H9 (cell line): ENCODE data around the gene TUFT1. TPM values are rescaled to one million over a fixed set of nuclear protein-coding genes. Genes with fewer than 3 reads are reported as not detected.

Experiments used
- DNase-seq: peaks from one replicate; pipeline ENCODE4 v3.0.0-alpha.2; 2017
- H2AFZ ChIP-seq: one replicate; pipeline ENCODE4 v1.6.1; 2013; ENCODE audit warnings: mild to moderate bottlenecking, low read length, control low read depth, moderate library complexity
- H2AK5ac ChIP-seq: 2 replicates; pipeline ENCODE4 v1.6.1; 2013; ENCODE audit warnings: low read length, control low read depth, mixed read lengths; ENCODE audit not compliant: insufficient read length
- H2BK120ac ChIP-seq: one replicate; pipeline ENCODE4 v1.6.1; 2013; ENCODE audit warnings: low read depth, mild to moderate bottlenecking, low read length, control low read depth, inconsistent platforms; ENCODE audit not compliant: poor library complexity, severe bottlenecking
- H2BK12ac ChIP-seq: 2 replicates; pipeline ENCODE4 v1.6.1; 2013; ENCODE audit warnings: low read length, control low read depth, mixed read lengths, low read depth; ENCODE audit not compliant: insufficient read length
- H2BK15ac ChIP-seq: 2 replicates; pipeline ENCODE4 v1.6.1; 2013; ENCODE audit warnings: low read depth, low read length, control low read depth
- H2BK20ac ChIP-seq: one replicate; pipeline ENCODE4 v1.6.1; 2013; ENCODE audit warnings: low read depth, mild to moderate bottlenecking, low read length, control low read depth, inconsistent platforms; ENCODE audit not compliant: poor library complexity, severe bottlenecking
- H2BK5ac ChIP-seq: 2 replicates; pipeline ENCODE4 v1.6.1; 2013; ENCODE audit warnings: low read length, control low read depth, mixed read lengths; ENCODE audit not compliant: insufficient read length
- H3K14ac ChIP-seq: 2 replicates; pipeline ENCODE4 v1.6.1; 2013; ENCODE audit warnings: low read length, control low read depth; ENCODE audit not compliant: insufficient read depth
- H3K18ac ChIP-seq: 2 replicates; pipeline ENCODE4 v1.6.1; 2013; ENCODE audit warnings: low read depth, mild to moderate bottlenecking, mixed read lengths, low read length, control low read depth; ENCODE audit not compliant: insufficient read length
- H3K23ac ChIP-seq: 2 replicates; pipeline ENCODE4 v1.6.1; 2013; ENCODE audit warnings: low read length, control low read depth, mixed read lengths, low read depth; ENCODE audit not compliant: insufficient read length
- H3K23me2 ChIP-seq: 2 replicates; pipeline ENCODE4 v1.6.1; 2013; ENCODE audit warnings: low read depth, mild to moderate bottlenecking, mixed read lengths, low read length, control low read depth; ENCODE audit not compliant: insufficient read length, poor library complexity, severe bottlenecking
- H3K27ac ChIP-seq: 2 replicates; pipeline ENCODE4 v1.5.1; 2013; ENCODE audit warnings: low read length, control low read depth, mixed read lengths, low read depth; ENCODE audit not compliant: insufficient read length
- H3K27me3 ChIP-seq: 2 replicates; pipeline ENCODE4 v1.6.1; 2013; ENCODE audit warnings: low read length, control low read depth, inconsistent platforms; ENCODE audit not compliant: insufficient read depth
- H3K4ac ChIP-seq: 2 replicates; pipeline ENCODE4 v1.6.1; 2013; ENCODE audit warnings: low read depth, mild to moderate bottlenecking, control low read depth, inconsistent platforms, low read length, moderate library complexity
- H3K4me1 ChIP-seq: 2 replicates; pipeline ENCODE4 v1.6.1; 2013; ENCODE audit warnings: low read length, control low read depth, inconsistent platforms; ENCODE audit not compliant: insufficient read depth
- H3K4me2 ChIP-seq: 2 replicates; pipeline ENCODE4 v1.6.1; 2013; ENCODE audit warnings: low read length, control low read depth, mixed read lengths; ENCODE audit not compliant: insufficient read length, insufficient read depth
- H3K56ac ChIP-seq: 2 replicates; pipeline ENCODE4 v1.6.1; 2013; ENCODE audit warnings: low read depth, mild to moderate bottlenecking, mixed read lengths, low read length, control low read depth; ENCODE audit not compliant: insufficient read length
- H3K79me1 ChIP-seq: 2 replicates; pipeline ENCODE4 v1.6.1; 2013; ENCODE audit warnings: low read depth, mild to moderate bottlenecking, moderate library complexity, low read length, control low read depth, inconsistent platforms; ENCODE audit not compliant: insufficient read depth, poor library complexity, severe bottlenecking
- H3K79me2 ChIP-seq: 2 replicates; pipeline ENCODE4 v1.6.1; 2013; ENCODE audit warnings: low read length, control low read depth, inconsistent platforms; ENCODE audit not compliant: insufficient read depth
- H3K9ac ChIP-seq: 2 replicates; pipeline ENCODE4 v1.6.1; 2013; ENCODE audit warnings: low read length, control low read depth, mixed read lengths; ENCODE audit not compliant: insufficient read length; ENCODE audit errors: extremely low read depth
- H3K9me3 ChIP-seq: one replicate; pipeline ENCODE4 v1.6.1; 2013; ENCODE audit warnings: low read depth, low read length, inconsistent platforms; ENCODE audit not compliant: control insufficient read depth
- H3T11ph ChIP-seq: one replicate; pipeline ENCODE4 v1.6.1; 2013; ENCODE audit warnings: mild to moderate bottlenecking, low read length, control low read depth, inconsistent platforms
- H4K20me1 ChIP-seq: one replicate; pipeline ENCODE4 v1.6.1; 2013; ENCODE audit not compliant: control insufficient read depth, insufficient read length, insufficient read depth
- H4K5ac ChIP-seq: 2 replicates; pipeline ENCODE4 v1.6.1; 2013; ENCODE audit warnings: low read depth, mild to moderate bottlenecking, mixed read lengths, low read length, control low read depth; ENCODE audit not compliant: insufficient read length
- H4K8ac ChIP-seq: replicated peaks from 2 replicates; pipeline ENCODE4 v1.6.1; 2013; ENCODE audit warnings: low read length, control low read depth, mixed read lengths, low read depth; ENCODE audit not compliant: insufficient read length
- H4K91ac ChIP-seq: 2 replicates; pipeline ENCODE4 v1.6.1; 2013; ENCODE audit warnings: low read depth, mild to moderate bottlenecking, moderate library complexity, mixed read lengths, low read length, control low read depth; ENCODE audit not compliant: insufficient read length
- H3K27ac Mint-ChIP-seq, 3 experiments: 2 replicates in 2 of 3; 3 replicates in 1 of 3; pipeline ENCODE4 v1.8.0; 2020 to 2021; ENCODE audit warnings: mixed read lengths in 3 of 3, mild to moderate bottlenecking in 1 of 3, moderate library complexity in 1 of 3
- H3K27me3 Mint-ChIP-seq: 2 replicates; pipeline ENCODE4 v1.8.0; 2021; ENCODE audit warnings: low read depth, mild to moderate bottlenecking, moderate library complexity, mixed read lengths
- H3K36me3 Mint-ChIP-seq, 3 experiments: 2 replicates in 2 of 3; 3 replicates in 1 of 3; pipeline ENCODE4 v1.8.0; 2020 to 2021; ENCODE audit warnings: low read depth in 3 of 3, mixed read lengths in 3 of 3; ENCODE audit not compliant: insufficient read depth in 1 of 3
- H3K4me1 Mint-ChIP-seq, 2 experiments: 2 replicates each; pipeline ENCODE4 v1.8.0; 2020; ENCODE audit warnings: mixed read lengths in 2 of 2
- H3K4me3 Mint-ChIP-seq, 2 experiments: 2 replicates in 1 of 2; 3 replicates in 1 of 2; pipeline ENCODE4 v1.8.0; 2020 to 2021; ENCODE audit warnings: mild to moderate bottlenecking in 2 of 2, mixed read lengths in 2 of 2, moderate library complexity in 1 of 2
- H3K9me3 Mint-ChIP-seq, 2 experiments: 2 replicates in 1 of 2; 3 replicates in 1 of 2; pipeline ENCODE4 v1.8.0; 2020; ENCODE audit warnings: mild to moderate bottlenecking in 2 of 2, mixed read lengths in 2 of 2, moderate library complexity in 1 of 2
- total RNA-seq: library from RNA; stranded (reverse); gene quantifications from 2 replicates; pipeline ENCODE4 v1.2.1, GENCODE V29; 2021
- TF ChIP-seq, protein P1 (sequence below): fragments of 200-600 bp; sonication (generic); conservative IDR thresholded peaks from 3 replicates; pipeline ENCODE4 v1.8.0; 2021; ENCODE audit warnings: antibody characterized with exemption, mild to moderate bottlenecking

The TUFT1 gene
- total RNA-seq, 1 experiment from 2014 or later, result 6.2 TPM

DNA sequence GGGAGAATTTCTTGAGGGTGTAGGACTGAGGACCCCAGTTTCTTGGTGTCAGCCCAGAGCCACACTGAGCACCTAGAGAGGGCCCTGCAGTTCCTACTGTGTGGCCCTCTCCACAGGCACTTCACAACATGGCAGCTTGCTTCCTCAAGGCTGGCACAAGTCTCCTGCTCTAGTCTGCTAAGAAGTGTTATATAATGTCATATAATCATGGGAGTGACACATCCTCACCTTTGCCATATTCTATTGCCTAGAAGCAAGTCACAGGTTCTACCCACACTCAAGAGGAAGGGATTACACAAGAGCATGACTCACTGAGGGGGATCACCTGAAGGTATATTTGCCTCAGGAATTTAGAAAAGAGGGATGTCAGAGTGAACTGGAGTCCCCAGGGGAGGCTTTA, 66.3 kb downstream of the TUFT1 start:
- Mint-ChIP-seq H3K27ac (no peak overlapping the region), H3K27me3 (peaks cover 4% of the 10 kb centered on the region; the same call in 1 of the 2 replicates), H3K36me3 (no peaks in the 10 kb centered on the region), H3K4me3 (no peak overlapping the region), H3K9me3 (peaks cover 2 to 3% of the 10 kb centered on the region in 2 experiments; a peak in 3 of 5 replicates), H3K4me1 (peaks cover 4% of the 10 kb centered on the region in 2 experiments)
- no peak overlapping the region for H2AFZ ChIP-seq
- no peak overlapping the region for H4K91ac ChIP-seq
- H2BK120ac ChIP-seq, result no peak overlapping the region
- H4K8ac ChIP-seq, result no peak overlapping the region
- no peak overlapping the region for H3K4ac ChIP-seq
- no peak overlapping the region for H3T11ph ChIP-seq
- H2BK12ac ChIP-seq, result no peak overlapping the region
- TF ChIP-seq, protein P1, sequence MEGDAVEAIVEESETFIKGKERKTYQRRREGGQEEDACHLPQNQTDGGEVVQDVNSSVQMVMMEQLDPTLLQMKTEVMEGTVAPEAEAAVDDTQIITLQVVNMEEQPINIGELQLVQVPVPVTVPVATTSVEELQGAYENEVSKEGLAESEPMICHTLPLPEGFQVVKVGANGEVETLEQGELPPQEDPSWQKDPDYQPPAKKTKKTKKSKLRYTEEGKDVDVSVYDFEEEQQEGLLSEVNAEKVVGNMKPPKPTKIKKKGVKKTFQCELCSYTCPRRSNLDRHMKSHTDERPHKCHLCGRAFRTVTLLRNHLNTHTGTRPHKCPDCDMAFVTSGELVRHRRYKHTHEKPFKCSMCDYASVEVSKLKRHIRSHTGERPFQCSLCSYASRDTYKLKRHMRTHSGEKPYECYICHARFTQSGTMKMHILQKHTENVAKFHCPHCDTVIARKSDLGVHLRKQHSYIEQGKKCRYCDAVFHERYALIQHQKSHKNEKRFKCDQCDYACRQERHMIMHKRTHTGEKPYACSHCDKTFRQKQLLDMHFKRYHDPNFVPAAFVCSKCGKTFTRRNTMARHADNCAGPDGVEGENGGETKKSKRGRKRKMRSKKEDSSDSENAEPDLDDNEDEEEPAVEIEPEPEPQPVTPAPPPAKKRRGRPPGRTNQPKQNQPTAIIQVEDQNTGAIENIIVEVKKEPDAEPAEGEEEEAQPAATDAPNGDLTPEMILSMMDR, result no peak
- no peaks in the 10 kb centered on the region for H3K9me3 ChIP-seq
- no peak overlapping the region for H3K4me2 ChIP-seq
- H3K14ac ChIP-seq, result no peak overlapping the region
- no peaks in the 10 kb centered on the region for H3K79me1 ChIP-seq
- no peak overlapping the region for H2BK20ac ChIP-seq
- no peaks in the 10 kb centered on the region for H3K23me2 ChIP-seq
- H3K23ac ChIP-seq, result no peak overlapping the region
- H2AK5ac ChIP-seq, result no peak overlapping the region
- H3K4me1 ChIP-seq, result no peaks in the 10 kb centered on the region
- no peak overlapping the region for H4K5ac ChIP-seq
- no peaks in the 10 kb centered on the region for H3K79me2 ChIP-seq
- no peak overlapping the region for H2BK15ac ChIP-seq
- DNase-seq, result no peak
- H3K9ac ChIP-seq, result no peak overlapping the region
- H3K18ac ChIP-seq, result no peak overlapping the region
- no peak overlapping the region for H3K56ac ChIP-seq
- no peaks in the 10 kb centered on the region for H3K27me3 ChIP-seq
- H2BK5ac ChIP-seq, result no peak overlapping the region
- H4K20me1 ChIP-seq, result no peaks in the 10 kb centered on the region
- no peak overlapping the region for H3K27ac ChIP-seq
